Choroid plexus epithelial cell (primary cell): ENCODE results near the gene MYOZ3.

ENCODE experiments used
- DNase-seq: peaks from one replicate; pipeline ENCODE4 v3.0.0-alpha.2; 2010; ENCODE audit warnings: low read depth
- H3K4me3 ChIP-seq: 2 replicates; pipeline ENCODE4 v1.5.1; 2011; ENCODE audit warnings: low read depth, mild to moderate bottlenecking, control low read depth, low read length, moderate library complexity
- CTCF ChIP-seq: conservative IDR thresholded peaks from 2 replicates; pipeline ENCODE4 v1.5.1; 2011; ENCODE audit warnings: low read depth, mild to moderate bottlenecking, control low read depth, inconsistent platforms, low read length, moderate library complexity

MYOZ3 gene

GRCh38 chr5:150670948-150671310 lies 9.9 kb downstream of the MYOZ3 start:
- no peak for TF ChIP-seq CTCF
- no peak for DNase-seq
- H3K4me3 ChIP-seq: no peak overlapping the region

GRCh38 chr5:150671509-150672236 lies 10.6 kb downstream of the MYOZ3 start:
- H3K4me3 ChIP-seq: peak overlapping the region; percentile 56
- no peak for TF ChIP-seq CTCF
- DNase-seq: no peak

- DNase-seq: no peak
- no peak for TF ChIP-seq CTCF
- peak overlapping the region; percentile 56 for H3K4me3 ChIP-seq
These were observed 11.3 kb downstream of the MYOZ3 start for GRCh38 chr5:150672237-150672883.

GRCh38 chr5:150672884-150673275 lies 11.8 kb downstream of the MYOZ3 start:
- DNase-seq: no peak
- TF ChIP-seq CTCF: no peak
- H3K4me3 ChIP-seq: peak overlapping the region; percentile 56

GRCh38 chr5:150674341-150674821 lies 13.3 kb downstream of the MYOZ3 start:
- TF ChIP-seq CTCF: peak; percentile 24
- H3K4me3 ChIP-seq: no peak overlapping the region
- no peak for DNase-seq

- no peak overlapping the region for H3K4me3 ChIP-seq
These were observed 14.0 kb downstream of the MYOZ3 start for GRCh38 chr5:150675069-150675468.

More at GRCh38 chr5:150675069-150675468, 14.0 kb downstream of the MYOZ3 start:
- DNase-seq: no peak
- TF ChIP-seq CTCF: no peak
